ENCODE measurements around the gene GRM8.

GRCh38 chr7:127119517-127119916 is 133.2 kb downstream of the GRM8 start:
- TF ChIP-seq ZNF384 (IDR thresholded peaks at IDR 0.05) (no peak), SUZ12 (IDR thresholded peaks at IDR 0.05) (no peak), SP1 (IDR thresholded peaks at IDR 0.05) (no peak), FOXM1 (IDR thresholded peaks at IDR 0.05; ENCODE audit: borderline replicate concordance) (no peak), TARDBP (IDR thresholded peaks at IDR 0.05) (no peak), HDGF (IDR thresholded peaks at IDR 0.05; ENCODE audit: borderline replicate concordance) (no peak)

Data from HEK293T (cell line).